Measurements from ENCODE around the gene SETD2. TPM values are rescaled to one million over a fixed set of nuclear protein-coding genes. Genes with fewer than 3 reads are reported as not detected.

The SETD2 gene
- total and polyA plus RNA-seq, 2 donors (not counting 1 experiment from before 2014, with no cell fraction given): 22.5 to 35.3 TPM

- Histone ChIP-seq H3K9me3 (ENCODE audit: control insufficient read depth, insufficient read depth, low read depth, low read length) (no peaks in the 10 kb centered on the region), H3K4me2 (ENCODE audit: extremely low read depth, insufficient read depth, low read length) (peak overlapping the region; percentile 95), H4K20me1 (ENCODE audit: control insufficient read depth, extremely low read depth, insufficient read depth, low read length) (peaks cover 3% of the 10 kb centered on the region), H2AFZ (ENCODE audit: low read length) (no peak overlapping the region), H3K27ac (ENCODE audit: insufficient read depth, low read length) (peak overlapping the region; percentile 90), H3K36me3 (ENCODE audit: control insufficient read depth, insufficient read depth, low read length) (no peaks in the 10 kb centered on the region), H3K4me3 (replicated peaks in 1 of 4; ENCODE audit: control extremely low read depth in 1 of 4, insufficient read depth in 1 of 4, low read depth in 3 of 4, low read length in 4 of 4) (peak overlapping the region; percentile 89 to 95 (median 92)), H3K79me2 (ENCODE audit: control insufficient read depth, insufficient read depth, low read length) (peaks cover 78% of the 10 kb centered on the region), H3K9ac (ENCODE audit: insufficient read depth, low read length) (peak overlapping the region; percentile 92), H3K4me1 (ENCODE audit: control insufficient read depth, extremely low read depth, insufficient read depth, low read length) (peaks cover 3% of the 10 kb centered on the region), H3K27me3 (ENCODE audit: control insufficient read depth, insufficient read depth, low read length) (no peaks in the 10 kb centered on the region)
- no peak for TF ChIP-seq EZH2 (IDR thresholded peaks at IDR 0.05; ENCODE audit: low read length, missing control alignments)
- TF ChIP-seq, protein P1, sequence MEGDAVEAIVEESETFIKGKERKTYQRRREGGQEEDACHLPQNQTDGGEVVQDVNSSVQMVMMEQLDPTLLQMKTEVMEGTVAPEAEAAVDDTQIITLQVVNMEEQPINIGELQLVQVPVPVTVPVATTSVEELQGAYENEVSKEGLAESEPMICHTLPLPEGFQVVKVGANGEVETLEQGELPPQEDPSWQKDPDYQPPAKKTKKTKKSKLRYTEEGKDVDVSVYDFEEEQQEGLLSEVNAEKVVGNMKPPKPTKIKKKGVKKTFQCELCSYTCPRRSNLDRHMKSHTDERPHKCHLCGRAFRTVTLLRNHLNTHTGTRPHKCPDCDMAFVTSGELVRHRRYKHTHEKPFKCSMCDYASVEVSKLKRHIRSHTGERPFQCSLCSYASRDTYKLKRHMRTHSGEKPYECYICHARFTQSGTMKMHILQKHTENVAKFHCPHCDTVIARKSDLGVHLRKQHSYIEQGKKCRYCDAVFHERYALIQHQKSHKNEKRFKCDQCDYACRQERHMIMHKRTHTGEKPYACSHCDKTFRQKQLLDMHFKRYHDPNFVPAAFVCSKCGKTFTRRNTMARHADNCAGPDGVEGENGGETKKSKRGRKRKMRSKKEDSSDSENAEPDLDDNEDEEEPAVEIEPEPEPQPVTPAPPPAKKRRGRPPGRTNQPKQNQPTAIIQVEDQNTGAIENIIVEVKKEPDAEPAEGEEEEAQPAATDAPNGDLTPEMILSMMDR (conservative IDR thresholded peaks at IDR 0.05 in 1 of 2, IDR thresholded peaks at IDR 0.05 in 1 of 2; ENCODE audit: low read depth in 1 of 2, low read length in 2 of 2): no peak
- peak; percentile 14 to 22 for DNase-seq (ENCODE audit: low read depth in 2 of 2)
Observed at GRCh38 chr3:47162697-47163168, 1.2 kb downstream of the SETD2 start.

DNA sequence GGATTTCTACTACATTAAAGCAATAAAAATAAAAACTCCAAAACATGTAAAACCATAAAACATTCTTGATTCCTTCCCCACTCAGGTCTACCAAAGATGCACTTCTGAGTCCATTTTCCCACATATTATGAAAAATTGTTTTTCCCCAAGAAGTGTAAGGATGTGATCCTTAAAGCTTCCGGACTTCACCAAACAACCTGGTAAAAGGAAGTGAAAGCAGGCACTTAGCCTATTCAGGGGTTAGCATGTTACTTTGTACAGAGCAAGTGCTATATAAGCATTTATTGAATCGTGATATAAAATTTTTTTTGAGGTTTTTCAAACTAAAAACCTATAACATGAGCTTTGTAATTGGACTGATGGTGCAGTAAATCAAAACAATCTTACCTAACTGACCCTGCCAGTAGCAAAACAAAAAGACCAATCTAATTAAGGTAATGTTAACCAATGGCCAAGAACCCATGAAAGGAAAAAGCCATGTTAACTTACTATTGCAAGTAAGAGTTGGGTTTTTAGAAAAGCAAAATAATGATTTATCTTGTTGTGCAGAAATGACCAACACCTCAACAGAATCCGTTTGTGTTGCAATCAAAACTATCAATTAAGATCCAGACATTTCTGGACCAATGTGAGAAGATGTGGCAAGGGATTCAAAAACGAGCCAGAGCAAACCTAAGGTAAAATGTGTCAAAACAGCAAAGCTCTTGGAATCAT is 1.8 kb downstream of the SETD2 start:
- DNase-seq (ENCODE audit: low read depth in 2 of 2): no peak
- Histone ChIP-seq H3K9ac (ENCODE audit: insufficient read depth, low read length) (peak overlapping the region; percentile 92), H3K27ac (ENCODE audit: insufficient read depth, low read length) (peak overlapping the region; percentile 90)

DNA sequence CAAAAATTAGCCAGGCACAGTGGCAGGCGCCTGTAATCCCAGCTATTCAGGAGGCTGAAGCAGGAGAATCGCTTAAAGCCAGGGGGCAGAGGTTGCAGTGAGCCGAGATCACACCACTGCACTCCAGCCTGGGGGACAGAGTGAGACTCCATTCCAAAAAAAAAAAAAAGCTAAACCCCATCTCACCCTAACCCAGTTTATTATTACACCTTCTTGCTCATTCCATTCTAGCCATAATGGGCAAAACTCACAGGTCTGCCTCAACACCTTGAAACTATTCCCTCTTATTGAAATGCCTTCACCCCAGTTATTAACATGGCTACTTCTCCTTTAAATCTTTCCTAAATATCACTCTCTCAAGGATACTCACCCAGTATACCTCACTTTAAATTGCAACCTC is 4.1 kb downstream of the SETD2 start:
- Histone ChIP-seq H3K36me3 (ENCODE audit: control insufficient read depth, insufficient read depth, low read length) (no peaks in the 10 kb centered on the region), H3K4me3 (replicated peaks in 1 of 4; ENCODE audit: control extremely low read depth in 1 of 4, insufficient read depth in 1 of 4, low read depth in 3 of 4, low read length in 4 of 4) (no peak overlapping the region), H4K20me1 (ENCODE audit: control insufficient read depth, extremely low read depth, insufficient read depth, low read length) (peaks cover 3% of the 10 kb centered on the region), H2AFZ (ENCODE audit: low read length) (no peak overlapping the region), H3K4me2 (ENCODE audit: extremely low read depth, insufficient read depth, low read length) (no peak overlapping the region), H3K79me2 (ENCODE audit: control insufficient read depth, insufficient read depth, low read length) (peaks cover 91% of the 10 kb centered on the region), H3K27ac (ENCODE audit: insufficient read depth, low read length) (no peak overlapping the region), H3K9ac (ENCODE audit: insufficient read depth, low read length) (no peak overlapping the region), H3K4me1 (ENCODE audit: control insufficient read depth, extremely low read depth, insufficient read depth, low read length) (peaks cover 3% of the 10 kb centered on the region), H3K27me3 (ENCODE audit: control insufficient read depth, insufficient read depth, low read length) (no peaks in the 10 kb centered on the region), H3K9me3 (ENCODE audit: control insufficient read depth, insufficient read depth, low read depth, low read length) (no peaks in the 10 kb centered on the region)
- DNase-seq (ENCODE audit: low read depth in 2 of 2): no peak
- TF ChIP-seq, protein P1 (conservative IDR thresholded peaks at IDR 0.05 in 1 of 2, IDR thresholded peaks at IDR 0.05 in 1 of 2; ENCODE audit: low read depth in 1 of 2, low read length in 2 of 2): no peak
- TF ChIP-seq EZH2 (IDR thresholded peaks at IDR 0.05; ENCODE audit: low read length, missing control alignments): no peak

More for the DNA sequence above, 1.8 kb downstream of the SETD2 start:
- Histone ChIP-seq H3K4me1 (ENCODE audit: control insufficient read depth, extremely low read depth, insufficient read depth, low read length) (peaks cover 3% of the 10 kb centered on the region), H3K4me2 (ENCODE audit: extremely low read depth, insufficient read depth, low read length) (peak overlapping the region; percentile 95), H2AFZ (ENCODE audit: low read length) (no peak overlapping the region), H3K27me3 (ENCODE audit: control insufficient read depth, insufficient read depth, low read length) (no peaks in the 10 kb centered on the region), H3K4me3 (replicated peaks in 1 of 4; ENCODE audit: control extremely low read depth in 1 of 4, insufficient read depth in 1 of 4, low read depth in 3 of 4, low read length in 4 of 4) (peak overlapping the region; percentile 89 to 95 (median 92)), H3K9me3 (ENCODE audit: control insufficient read depth, insufficient read depth, low read depth, low read length) (no peaks in the 10 kb centered on the region), H3K36me3 (ENCODE audit: control insufficient read depth, insufficient read depth, low read length) (no peaks in the 10 kb centered on the region), H4K20me1 (ENCODE audit: control insufficient read depth, extremely low read depth, insufficient read depth, low read length) (peaks cover 3% of the 10 kb centered on the region), H3K79me2 (ENCODE audit: control insufficient read depth, insufficient read depth, low read length) (peaks cover 80% of the 10 kb centered on the region)
- TF ChIP-seq, protein P1 (conservative IDR thresholded peaks at IDR 0.05 in 1 of 2, IDR thresholded peaks at IDR 0.05 in 1 of 2; ENCODE audit: low read depth in 1 of 2, low read length in 2 of 2): no peak
- TF ChIP-seq EZH2 (IDR thresholded peaks at IDR 0.05; ENCODE audit: low read length, missing control alignments): no peak

Measured in fibroblast of lung (primary cell).